H1 (cell line): ENCODE measurements around the gene FGFRL1. TPM values are rescaled to one million over a fixed set of nuclear protein-coding genes. Genes with fewer than 3 reads are reported as not detected.
A peak's percentile ranks its signal among the peaks of the same experiment; 100 is the strongest.

Source experiments
- CTCF ChIA-PET: fragments of 300-600 bp; sonication (Branson Sonifier 250); formaldehyde crosslinking; loops from one replicate; lab custom pipeline; 2021; ENCODE audit not compliant: partially characterized antibody; lab: Charles Lee
- POLR2A ChIA-PET: fragments of 300-600 bp; sonication (Branson Sonifier 250); formaldehyde crosslinking; loops from one replicate; lab custom pipeline; 2021; ENCODE audit warnings: inconsistent platforms; ENCODE audit not compliant: partially characterized antibody; lab: Charles Lee
- DNase-seq, 2 experiments: peaks; one replicate each; pipeline versions ENCODE4 v3.0.0 to v3.0.0-alpha.2; 2010 to 2022; ENCODE audit warnings: low spot score in 2 of 2, low read depth in 1 of 2, mixed read lengths in 1 of 2
- FAIRE-seq: peaks from 2 replicates; lab custom pipeline; 2011; peaks lifted over from hg19 to GRCh38; lab: Jason Lieb, UNC
- H2AFZ ChIP-seq: 2 replicates; pipeline ENCODE4 v1.8.1; 2012; ENCODE audit warnings: low read length, inconsistent platforms
- H2AK5ac ChIP-seq: 2 replicates; pipeline ENCODE4 v1.6.1; 2013; ENCODE audit warnings: low read depth, low read length
- H2BK120ac ChIP-seq: replicated peaks from 2 replicates; pipeline ENCODE3; 2013; ENCODE audit warnings: low read depth, low read length, inconsistent platforms
- H2BK12ac ChIP-seq: 2 replicates; pipeline ENCODE4 v1.6.1; 2013; ENCODE audit warnings: low read depth, low read length
- H2BK15ac ChIP-seq: 2 replicates; pipeline ENCODE4 v1.6.1; 2013; ENCODE audit warnings: low read length
- H2BK20ac ChIP-seq: 2 replicates; pipeline ENCODE4 v1.6.1; 2013; ENCODE audit warnings: low read length
- H2BK5ac ChIP-seq: 2 replicates; pipeline ENCODE4 v1.6.1; 2013; ENCODE audit warnings: low read depth, low read length
- H3K14ac ChIP-seq: 2 replicates; pipeline ENCODE4 v1.6.1; 2013; ENCODE audit warnings: inconsistent platforms; ENCODE audit not compliant: insufficient read length
- H3K18ac ChIP-seq: 2 replicates; pipeline ENCODE4 v1.6.1; 2013; ENCODE audit warnings: low read length; ENCODE audit errors: extremely low read depth
- H3K23ac ChIP-seq: 2 replicates; pipeline ENCODE4 v1.6.1; 2013; ENCODE audit warnings: inconsistent platforms; ENCODE audit not compliant: insufficient read length
- H3K23me2 ChIP-seq: 2 replicates; pipeline ENCODE4 v1.6.1; 2013; ENCODE audit warnings: low read depth, low read length
- H3K27ac ChIP-seq: 2 replicates; pipeline ENCODE4 v1.6.1; 2011; ENCODE audit warnings: low read depth, low read length, inconsistent platforms
- H3K27me3 ChIP-seq, 4 experiments: replicated peaks in 1 of 4; 1 replicate in 1 of 4; 2 replicates in 3 of 4; pipeline versions ENCODE4 v1.6.1 to v1.8.1; 2011 to 2013; ENCODE audit warnings: low read length in 3 of 4, mild to moderate bottlenecking in 3 of 4, inconsistent platforms in 2 of 4, mixed read lengths in 2 of 4, moderate library complexity in 1 of 4; ENCODE audit not compliant: control insufficient read depth in 3 of 4, insufficient read depth in 3 of 4; ENCODE audit errors: extremely low read depth in 1 of 4
- H3K36me3 ChIP-seq, 4 experiments: 2 replicates each; pipeline versions ENCODE4 v1.6.1 to v1.8.1; 2011 to 2013; ENCODE audit warnings: mild to moderate bottlenecking in 4 of 4, low read length in 3 of 4, moderate library complexity in 2 of 4, control low read depth in 1 of 4, inconsistent platforms in 1 of 4; ENCODE audit not compliant: insufficient read depth in 4 of 4, control insufficient read depth in 2 of 4
- H3K4ac ChIP-seq: replicated peaks from 2 replicates; pipeline ENCODE3; 2013; ENCODE audit warnings: low read length, low read depth, mixed read lengths, inconsistent platforms; ENCODE audit not compliant: insufficient read length
- H3K4me1 ChIP-seq, 4 experiments: replicated peaks in 1 of 4; 1 replicate in 1 of 4; 2 replicates in 3 of 4; pipeline versions ENCODE4 v1.6.1 to v1.8.1; 2011 to 2013; ENCODE audit warnings: low read length in 3 of 4, inconsistent platforms in 2 of 4, mixed read lengths in 1 of 4; ENCODE audit not compliant: insufficient read depth in 4 of 4, control insufficient read depth in 3 of 4
- H3K4me2 ChIP-seq, 2 experiments: 2 replicates each; pipeline versions ENCODE4 v1.6.1 to v1.8.1; 2011 to 2013; ENCODE audit warnings: low read depth in 2 of 2, low read length in 2 of 2, control low read depth in 1 of 2, inconsistent platforms in 1 of 2, mild to moderate bottlenecking in 1 of 2; ENCODE audit not compliant: insufficient read depth in 1 of 2
- H3K4me3 ChIP-seq, 4 experiments: fragments of 200-600, 300-600 bp in 1 of 4; sonication (generic), shearing (Covaris generic), sonication (Bioruptor Twin) in 1 of 4; 2 replicates each; pipeline versions ENCODE4 v1.5.1 to v1.8.1; 2011 to 2016; ENCODE audit warnings: low read length in 4 of 4, low read depth in 3 of 4, control low read depth in 2 of 4, inconsistent platforms in 2 of 4, mild to moderate bottlenecking in 2 of 4, mixed read lengths in 1 of 4, moderate library complexity in 1 of 4; ENCODE audit not compliant: insufficient read depth in 2 of 4; ENCODE audit errors: extremely low read depth in 1 of 4
- H3K56ac ChIP-seq: replicated peaks from 2 replicates; pipeline ENCODE3; 2013; ENCODE audit warnings: low read depth, mild to moderate bottlenecking, mixed read lengths, low read length, inconsistent platforms; ENCODE audit not compliant: insufficient read length
- H3K79me1 ChIP-seq: 2 replicates; pipeline ENCODE4 v1.6.1; 2013; ENCODE audit warnings: low read depth, low read length, control low read depth
- H3K79me2 ChIP-seq, 2 experiments: 2 replicates each; pipeline versions ENCODE4 v1.6.1 to v1.8.1; 2012 to 2013; ENCODE audit warnings: low read length in 2 of 2, mild to moderate bottlenecking in 2 of 2, inconsistent platforms in 1 of 2; ENCODE audit not compliant: insufficient read depth in 2 of 2, control insufficient read depth in 1 of 2
- H3K9ac ChIP-seq, 4 experiments: replicated peaks in 1 of 4; 1 replicate in 1 of 4; 2 replicates in 3 of 4; pipeline versions ENCODE4 v1.6.1 to v1.8.1; 2011 to 2013; ENCODE audit warnings: low read depth in 3 of 4, low read length in 3 of 4, control low read depth in 2 of 4, mild to moderate bottlenecking in 2 of 4, moderate library complexity in 2 of 4, inconsistent platforms in 1 of 4; ENCODE audit errors: extremely low read depth in 1 of 4
- H3K9me3 ChIP-seq, 2 experiments: 2 replicates each; pipeline versions ENCODE4 v1.6.1 to v1.8.1; 2012 to 2013; ENCODE audit warnings: mild to moderate bottlenecking in 2 of 2, moderate library complexity in 2 of 2, control low read depth in 1 of 2, inconsistent platforms in 1 of 2, low read depth in 1 of 2, low read length in 1 of 2, mixed read lengths in 1 of 2; ENCODE audit not compliant: insufficient read depth in 2 of 2
- H4K20me1 ChIP-seq, 2 experiments: replicated peaks in 1 of 2; 2 replicates each; pipeline versions ENCODE3 to v1.8.1; 2011 to 2013; ENCODE audit warnings: inconsistent platforms in 2 of 2, low read length in 2 of 2, mild to moderate bottlenecking in 1 of 2; ENCODE audit not compliant: insufficient read depth in 2 of 2, control insufficient read depth in 1 of 2
- H4K5ac ChIP-seq: 2 replicates; pipeline ENCODE4 v1.6.1; 2013; ENCODE audit warnings: low read length, low read depth, mixed read lengths, inconsistent platforms; ENCODE audit not compliant: insufficient read length
- H4K8ac ChIP-seq: 2 replicates; pipeline ENCODE4 v1.8.0; 2013; ENCODE audit warnings: mild to moderate bottlenecking, moderate library complexity, low read length, inconsistent platforms; ENCODE audit not compliant: insufficient read depth; ENCODE audit errors: extremely low read depth
- H4K91ac ChIP-seq: replicated peaks from 2 replicates; pipeline ENCODE3; 2013; ENCODE audit warnings: low read length, mixed read lengths, inconsistent platforms; ENCODE audit not compliant: insufficient read length
- EZH2 ChIP-seq: fragments of 200-600 bp; sonication (generic); IDR thresholded peaks from 2 replicates; pipeline ENCODE4 v1.7.1; 2012; ENCODE audit warnings: low read depth, mild to moderate bottlenecking, moderate library complexity, low read length, inconsistent platforms; ENCODE audit not compliant: severe bottlenecking
- SIRT6 ChIP-seq: IDR thresholded peaks from one replicate; pipeline ENCODE4 v1.7.1; 2012; ENCODE audit warnings: low read length, inconsistent platforms
- SUZ12 ChIP-seq: fragments of 200-600 bp; sonication (generic); IDR thresholded peaks from 2 replicates; pipeline ENCODE4 v1.6.1; 2012; ENCODE audit warnings: mild to moderate bottlenecking, inconsistent platforms, low read length, moderate library complexity, mixed read lengths
- WGBS, 2 experiments: shearing (Covaris generic) in 1 of 2; methylation state at CpG; one replicate each; pipeline versions ENCODE4 v1.1.6 to v1.1.7; 2013 to 2015; ENCODE audit warnings: low lambda C conversion rate in 2 of 2, mixed read lengths in 2 of 2, inconsistent platforms in 1 of 2, low coverage in 1 of 2, missing lambda C conversion rate in 1 of 2; ENCODE audit not compliant: insufficient replicate concordance in 2 of 2, insufficient coverage in 1 of 2, insufficient read length in 1 of 2; ENCODE audit errors: extremely low coverage in 1 of 2, missing lambda C conversion rate in 1 of 2; 5-methylcytosine and 5-hydroxymethylcytosine counted together
- polyA plus RNA-seq, 7 experiments: library from polyadenylated mRNA; depleted of rRNA in 3 of 7; stranded (reverse) in 5 of 7; unstranded in 2 of 7; fragments of >200 nt in 5 of 7; fragments of 200-250 nt in 2 of 7; gene quantifications; 1 replicate in 5 of 7; 2 replicates in 1 of 7; 4 replicates in 1 of 7; pipeline versions ENCODE4 v1.2.1 to v1.2.3, GENCODE V29; 2011 to 2013; ENCODE audit warnings: missing spikeins in 2 of 7, mixed read lengths in 2 of 7
- total RNA-seq: library from RNA; stranded (reverse); fragmentation: NEBNext Ultra II Directional; extraction: Animal tissue kit (Norgen Biotek cat#: 25700); gene quantifications from 2 replicates; pipeline ENCODE4 v1.2.1, GENCODE V29; 2021

FGFRL1 gene
- total and polyA plus RNA-seq, 2 of the 8 experiments (the other 6 are each of a cell fraction or from before 2014, with no cell fraction given): 18.9 to 34.6 TPM

- no peaks in the 10 kb centered on the region for H3K9me3 ChIP-seq
- no peak overlapping the region for H2BK12ac ChIP-seq
- no peak overlapping the region for H3K27ac ChIP-seq
- H2BK120ac ChIP-seq: no peak overlapping the region
- no peak for DNase-seq
- H3K23ac ChIP-seq: no peak overlapping the region
- H3K79me2 ChIP-seq: no peaks in the 10 kb centered on the region
- H2BK15ac ChIP-seq: no peak overlapping the region
- no peak overlapping the region for H3K9ac ChIP-seq
- H3K4ac ChIP-seq: no peak overlapping the region
- H3K4me1 ChIP-seq: peaks cover 0 to 6% (median 3%) of the 10 kb centered on the region in 4 experiments; a peak in 5 of 7 replicates
- peaks cover 6% of the 10 kb centered on the region; the same call in 1 of the 2 replicates for H3K23me2 ChIP-seq
- no peak overlapping the region for H4K8ac ChIP-seq
- H3K4me2 ChIP-seq: peak overlapping the region; percentile 38 to 74
- peak; percentile 71; the same call in 1 of the 2 replicates for TF ChIP-seq SUZ12
- TF ChIP-seq SIRT6: no peak
- peak; percentile 45 for TF ChIP-seq EZH2
- no peak overlapping the region for H2BK5ac ChIP-seq
- H3K18ac ChIP-seq: no peak overlapping the region
- ChIA-PET POLR2A (no interaction called here), CTCF (interaction anchor here (1.3 kb wide), 1 partner anchor 8 kb away, joined by 4 read pairs; no protein-coding TSS in a partner anchor)
- peaks cover 39 to 66% (median 63%) of the 10 kb centered on the region in 4 experiments for H3K27me3 ChIP-seq
- H2AFZ ChIP-seq: no peak overlapping the region
- no peaks in the 10 kb centered on the region for H3K36me3 ChIP-seq
- peaks cover 2 to 24% of the 10 kb centered on the region in 2 experiments for H4K20me1 ChIP-seq
- no peaks in the 10 kb centered on the region for H3K79me1 ChIP-seq
- no peak overlapping the region for H3K56ac ChIP-seq
- no peak overlapping the region for H2AK5ac ChIP-seq
- peak overlapping the region; percentile 15 to 60 (median 30); a peak in 6 of 8 replicates for H3K4me3 ChIP-seq
- no peak overlapping the region for H3K14ac ChIP-seq
- FAIRE-seq: no peak
- no peak overlapping the region for H4K91ac ChIP-seq
- WGBS, 2 experiments: 34% methylated on average over 12 of the region's 68 CpGs; no CpG with 5 or more reads in 1 of the 2 experiments
- H4K5ac ChIP-seq: no peak overlapping the region
- no peak overlapping the region for H2BK20ac ChIP-seq
Observed at GRCh38 chr4:997375-998071, 13.9 kb upstream of the FGFRL1 start.
